H9 (cell line): ENCODE measurements around the gene AGA. TPM values are rescaled to one million over a fixed set of nuclear protein-coding genes. Genes with fewer than 3 reads are reported as not detected.

Experiments used
- DNase-seq: peaks from one replicate; pipeline ENCODE4 v3.0.0-alpha.2; 2017
- H2AFZ ChIP-seq: one replicate; pipeline ENCODE4 v1.6.1; 2013; ENCODE audit warnings: mild to moderate bottlenecking, low read length, control low read depth, moderate library complexity
- H2AK5ac ChIP-seq: 2 replicates; pipeline ENCODE4 v1.6.1; 2013; ENCODE audit warnings: low read length, control low read depth, mixed read lengths; ENCODE audit not compliant: insufficient read length
- H2BK120ac ChIP-seq: one replicate; pipeline ENCODE4 v1.6.1; 2013; ENCODE audit warnings: low read depth, mild to moderate bottlenecking, low read length, control low read depth, inconsistent platforms; ENCODE audit not compliant: poor library complexity, severe bottlenecking
- H2BK12ac ChIP-seq: 2 replicates; pipeline ENCODE4 v1.6.1; 2013; ENCODE audit warnings: low read length, control low read depth, mixed read lengths, low read depth; ENCODE audit not compliant: insufficient read length
- H2BK15ac ChIP-seq: 2 replicates; pipeline ENCODE4 v1.6.1; 2013; ENCODE audit warnings: low read depth, low read length, control low read depth
- H2BK20ac ChIP-seq: one replicate; pipeline ENCODE4 v1.6.1; 2013; ENCODE audit warnings: low read depth, mild to moderate bottlenecking, low read length, control low read depth, inconsistent platforms; ENCODE audit not compliant: poor library complexity, severe bottlenecking
- H2BK5ac ChIP-seq: 2 replicates; pipeline ENCODE4 v1.6.1; 2013; ENCODE audit warnings: low read length, control low read depth, mixed read lengths; ENCODE audit not compliant: insufficient read length
- H3K14ac ChIP-seq: 2 replicates; pipeline ENCODE4 v1.6.1; 2013; ENCODE audit warnings: low read length, control low read depth; ENCODE audit not compliant: insufficient read depth
- H3K18ac ChIP-seq: 2 replicates; pipeline ENCODE4 v1.6.1; 2013; ENCODE audit warnings: low read depth, mild to moderate bottlenecking, mixed read lengths, low read length, control low read depth; ENCODE audit not compliant: insufficient read length
- H3K23ac ChIP-seq: 2 replicates; pipeline ENCODE4 v1.6.1; 2013; ENCODE audit warnings: low read length, control low read depth, mixed read lengths, low read depth; ENCODE audit not compliant: insufficient read length
- H3K23me2 ChIP-seq: 2 replicates; pipeline ENCODE4 v1.6.1; 2013; ENCODE audit warnings: low read depth, mild to moderate bottlenecking, mixed read lengths, low read length, control low read depth; ENCODE audit not compliant: insufficient read length, poor library complexity, severe bottlenecking
- H3K27ac ChIP-seq: 2 replicates; pipeline ENCODE4 v1.5.1; 2013; ENCODE audit warnings: low read length, control low read depth, mixed read lengths, low read depth; ENCODE audit not compliant: insufficient read length
- H3K27me3 ChIP-seq: 2 replicates; pipeline ENCODE4 v1.6.1; 2013; ENCODE audit warnings: low read length, control low read depth, inconsistent platforms; ENCODE audit not compliant: insufficient read depth
- H3K4ac ChIP-seq: 2 replicates; pipeline ENCODE4 v1.6.1; 2013; ENCODE audit warnings: low read depth, mild to moderate bottlenecking, control low read depth, inconsistent platforms, low read length, moderate library complexity
- H3K4me1 ChIP-seq: 2 replicates; pipeline ENCODE4 v1.6.1; 2013; ENCODE audit warnings: low read length, control low read depth, inconsistent platforms; ENCODE audit not compliant: insufficient read depth
- H3K4me2 ChIP-seq: 2 replicates; pipeline ENCODE4 v1.6.1; 2013; ENCODE audit warnings: low read length, control low read depth, mixed read lengths; ENCODE audit not compliant: insufficient read length, insufficient read depth
- H3K56ac ChIP-seq: 2 replicates; pipeline ENCODE4 v1.6.1; 2013; ENCODE audit warnings: low read depth, mild to moderate bottlenecking, mixed read lengths, low read length, control low read depth; ENCODE audit not compliant: insufficient read length
- H3K79me1 ChIP-seq: 2 replicates; pipeline ENCODE4 v1.6.1; 2013; ENCODE audit warnings: low read depth, mild to moderate bottlenecking, moderate library complexity, low read length, control low read depth, inconsistent platforms; ENCODE audit not compliant: insufficient read depth, poor library complexity, severe bottlenecking
- H3K79me2 ChIP-seq: 2 replicates; pipeline ENCODE4 v1.6.1; 2013; ENCODE audit warnings: low read length, control low read depth, inconsistent platforms; ENCODE audit not compliant: insufficient read depth
- H3K9ac ChIP-seq: 2 replicates; pipeline ENCODE4 v1.6.1; 2013; ENCODE audit warnings: low read length, control low read depth, mixed read lengths; ENCODE audit not compliant: insufficient read length; ENCODE audit errors: extremely low read depth
- H3K9me3 ChIP-seq: one replicate; pipeline ENCODE4 v1.6.1; 2013; ENCODE audit warnings: low read depth, low read length, inconsistent platforms; ENCODE audit not compliant: control insufficient read depth
- H3T11ph ChIP-seq: one replicate; pipeline ENCODE4 v1.6.1; 2013; ENCODE audit warnings: mild to moderate bottlenecking, low read length, control low read depth, inconsistent platforms
- H4K20me1 ChIP-seq: one replicate; pipeline ENCODE4 v1.6.1; 2013; ENCODE audit not compliant: control insufficient read depth, insufficient read length, insufficient read depth
- H4K5ac ChIP-seq: 2 replicates; pipeline ENCODE4 v1.6.1; 2013; ENCODE audit warnings: low read depth, mild to moderate bottlenecking, mixed read lengths, low read length, control low read depth; ENCODE audit not compliant: insufficient read length
- H4K8ac ChIP-seq: replicated peaks from 2 replicates; pipeline ENCODE4 v1.6.1; 2013; ENCODE audit warnings: low read length, control low read depth, mixed read lengths, low read depth; ENCODE audit not compliant: insufficient read length
- H4K91ac ChIP-seq: 2 replicates; pipeline ENCODE4 v1.6.1; 2013; ENCODE audit warnings: low read depth, mild to moderate bottlenecking, moderate library complexity, mixed read lengths, low read length, control low read depth; ENCODE audit not compliant: insufficient read length
- H3K27ac Mint-ChIP-seq, 3 experiments: 2 replicates in 2 of 3; 3 replicates in 1 of 3; pipeline ENCODE4 v1.8.0; 2020 to 2021; ENCODE audit warnings: mixed read lengths in 3 of 3, mild to moderate bottlenecking in 1 of 3, moderate library complexity in 1 of 3
- H3K27me3 Mint-ChIP-seq: 2 replicates; pipeline ENCODE4 v1.8.0; 2021; ENCODE audit warnings: low read depth, mild to moderate bottlenecking, moderate library complexity, mixed read lengths
- H3K36me3 Mint-ChIP-seq, 3 experiments: 2 replicates in 2 of 3; 3 replicates in 1 of 3; pipeline ENCODE4 v1.8.0; 2020 to 2021; ENCODE audit warnings: low read depth in 3 of 3, mixed read lengths in 3 of 3; ENCODE audit not compliant: insufficient read depth in 1 of 3
- H3K4me1 Mint-ChIP-seq, 2 experiments: 2 replicates each; pipeline ENCODE4 v1.8.0; 2020; ENCODE audit warnings: mixed read lengths in 2 of 2
- H3K4me3 Mint-ChIP-seq, 2 experiments: 2 replicates in 1 of 2; 3 replicates in 1 of 2; pipeline ENCODE4 v1.8.0; 2020 to 2021; ENCODE audit warnings: mild to moderate bottlenecking in 2 of 2, mixed read lengths in 2 of 2, moderate library complexity in 1 of 2
- H3K9me3 Mint-ChIP-seq, 2 experiments: 2 replicates in 1 of 2; 3 replicates in 1 of 2; pipeline ENCODE4 v1.8.0; 2020; ENCODE audit warnings: mild to moderate bottlenecking in 2 of 2, mixed read lengths in 2 of 2, moderate library complexity in 1 of 2
- CTCF ChIP-seq: fragments of 200-600 bp; sonication (generic); conservative IDR thresholded peaks from 3 replicates; pipeline ENCODE4 v1.8.0; 2021; ENCODE audit warnings: antibody characterized with exemption, mild to moderate bottlenecking
- WGBS: extraction: QIAGEN DNeasy Blood & Tissue Kit; methylation state at CpG from one replicate; pipeline ENCODE4 v1.1.7; 2013; ENCODE audit warnings: missing lambda C conversion rate, low lambda C conversion rate, mixed read lengths; ENCODE audit not compliant: insufficient read length; ENCODE audit errors: extremely low coverage; 5-methylcytosine and 5-hydroxymethylcytosine counted together
- total RNA-seq: library from RNA; stranded (reverse); gene quantifications from 2 replicates; pipeline ENCODE4 v1.2.1, GENCODE V29; 2021

The AGA gene
- total RNA-seq, 1 experiment from 2014 or later = 10.0 TPM

DNA sequence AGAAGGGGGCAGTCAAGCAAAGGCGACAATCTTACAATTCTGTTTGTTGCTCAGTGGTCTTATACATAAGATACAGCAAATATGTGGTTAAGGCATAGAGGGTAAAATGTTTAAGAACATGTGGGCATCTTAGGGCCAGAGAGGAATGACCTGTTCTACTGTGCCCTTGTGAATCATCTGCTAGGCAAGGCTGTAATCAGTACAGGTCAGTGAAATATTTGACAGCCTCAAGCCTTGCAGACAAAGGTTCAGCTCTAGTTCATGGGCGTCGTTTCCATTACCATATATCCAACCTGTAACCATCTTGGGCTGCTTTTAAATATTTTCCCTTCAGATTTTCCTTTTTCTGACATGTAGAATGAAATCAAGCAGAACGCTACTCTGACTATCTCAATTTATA, 37.3 kb downstream of the AGA start:
- Histone ChIP-seq H2BK20ac (no peak overlapping the region), H3K4ac (no peak overlapping the region), H4K5ac (no peak overlapping the region), H4K20me1 (no peaks in the 10 kb centered on the region), H2AK5ac (no peak overlapping the region), H3K23ac (no peak overlapping the region), H3K18ac (no peak overlapping the region), H3K9ac (no peak overlapping the region), H3K79me1 (no peaks in the 10 kb centered on the region), H3K4me1 (no peaks in the 10 kb centered on the region), H4K8ac (no peak overlapping the region), H2BK15ac (no peak overlapping the region), H3K56ac (no peak overlapping the region), H3K23me2 (no peaks in the 10 kb centered on the region), H3K14ac (no peak overlapping the region), H2BK12ac (no peak overlapping the region), H2BK120ac (no peak overlapping the region), H3K9me3 (no peaks in the 10 kb centered on the region), H3K4me2 (no peak overlapping the region), H2BK5ac (no peak overlapping the region), H3T11ph (no peak overlapping the region), H3K27me3 (no peaks in the 10 kb centered on the region), H3K79me2 (no peaks in the 10 kb centered on the region), H4K91ac (no peak overlapping the region), H3K27ac (no peak overlapping the region), H2AFZ (no peak overlapping the region)
- no peak for TF ChIP-seq CTCF
- DNase-seq = no peak
- Mint-ChIP-seq H3K9me3 (peaks cover 0 to 1% of the 10 kb centered on the region in 2 experiments; a peak in 3 of 5 replicates), H3K27me3 (no peaks in the 10 kb centered on the region), H3K27ac (no peak overlapping the region), H3K4me3 (no peak overlapping the region), H3K36me3 (peaks cover 0 to 11% (median 0%) of the 10 kb centered on the region in 3 experiments; a peak in 3 of 7 replicates), H3K4me1 (peaks cover 19% of the 10 kb centered on the region in 2 experiments)
- no CpG with 5 or more reads among the region's 4 CpGs for WGBS
